K562 (cell line): ENCODE data around the gene DTNA.

Experiments used
- FOXK2 ChIP-seq, 2 experiments: fragments of 450-650 bp; IDR thresholded peaks in 1 of 2; conservative IDR thresholded peaks in 1 of 2; 2 replicates each; pipeline ENCODE4 v1.6.1; 2016; ENCODE audit warnings: low read depth in 2 of 2, mild to moderate bottlenecking in 1 of 2
- ZBED1 ChIP-seq: IDR thresholded peaks from 2 replicates; pipeline ENCODE4 v1.6.1; 2014
- TF ChIP-seq, protein P1 (sequence below), 3 experiments: IDR thresholded peaks in 2 of 3; conservative IDR thresholded peaks in 1 of 3; 2 replicates each; pipeline ENCODE4 v1.5.1; 2011 to 2012; ENCODE audit warnings: low read length in 3 of 3, mild to moderate bottlenecking in 3 of 3, control low read depth in 2 of 3, improper control_type of control experiment in 1 of 3, inconsistent platforms in 1 of 3, low read depth in 1 of 3, mixed read lengths in 1 of 3, moderate library complexity in 1 of 3; ENCODE audit not compliant: insufficient read depth in 2 of 3

DNA sequence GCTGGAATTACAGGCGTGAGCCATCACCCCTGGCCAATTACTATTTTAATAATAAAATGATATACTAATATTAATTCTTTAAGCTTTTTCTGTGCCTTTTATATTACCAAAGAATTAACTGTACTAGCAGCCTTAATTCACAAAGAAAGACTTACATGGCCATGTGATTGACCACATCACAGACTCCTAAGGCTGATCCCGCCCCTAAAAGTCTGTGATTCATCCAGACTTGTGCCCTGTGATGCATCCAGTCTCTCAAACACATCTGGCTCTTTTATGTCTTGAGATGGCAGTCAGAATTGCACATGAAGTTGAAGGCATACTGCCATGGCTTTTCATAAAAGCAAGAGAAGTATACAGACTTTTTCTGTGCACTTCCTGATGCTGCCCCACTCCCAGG lies 91.7 kb downstream of the DTNA start:
- no peak for TF ChIP-seq FOXK2 (conservative IDR thresholded peaks at IDR 0.05 in 1 of 2, IDR thresholded peaks at IDR 0.05 in 1 of 2; ENCODE audit: low read depth in 2 of 2)
- no peak for TF ChIP-seq ZBED1
- TF ChIP-seq, protein P1, sequence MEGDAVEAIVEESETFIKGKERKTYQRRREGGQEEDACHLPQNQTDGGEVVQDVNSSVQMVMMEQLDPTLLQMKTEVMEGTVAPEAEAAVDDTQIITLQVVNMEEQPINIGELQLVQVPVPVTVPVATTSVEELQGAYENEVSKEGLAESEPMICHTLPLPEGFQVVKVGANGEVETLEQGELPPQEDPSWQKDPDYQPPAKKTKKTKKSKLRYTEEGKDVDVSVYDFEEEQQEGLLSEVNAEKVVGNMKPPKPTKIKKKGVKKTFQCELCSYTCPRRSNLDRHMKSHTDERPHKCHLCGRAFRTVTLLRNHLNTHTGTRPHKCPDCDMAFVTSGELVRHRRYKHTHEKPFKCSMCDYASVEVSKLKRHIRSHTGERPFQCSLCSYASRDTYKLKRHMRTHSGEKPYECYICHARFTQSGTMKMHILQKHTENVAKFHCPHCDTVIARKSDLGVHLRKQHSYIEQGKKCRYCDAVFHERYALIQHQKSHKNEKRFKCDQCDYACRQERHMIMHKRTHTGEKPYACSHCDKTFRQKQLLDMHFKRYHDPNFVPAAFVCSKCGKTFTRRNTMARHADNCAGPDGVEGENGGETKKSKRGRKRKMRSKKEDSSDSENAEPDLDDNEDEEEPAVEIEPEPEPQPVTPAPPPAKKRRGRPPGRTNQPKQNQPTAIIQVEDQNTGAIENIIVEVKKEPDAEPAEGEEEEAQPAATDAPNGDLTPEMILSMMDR (IDR thresholded peaks at IDR 0.05 in 2 of 3, conservative IDR thresholded peaks at IDR 0.05 in 1 of 3; ENCODE audit: insufficient read depth in 2 of 3, low read depth in 1 of 3, low read length in 3 of 3): no peak
